Measurements from ENCODE around the gene SYNDIG1L. TPM values are rescaled to one million over a fixed set of nuclear protein-coding genes. Genes with fewer than 3 reads are reported as not detected.
A peak's percentile ranks its signal among the peaks of the same experiment; 100 is the strongest.

SYNDIG1L gene
- total and polyA plus RNA-seq, 9 of the 15 experiments (the other 6 are each of a cell fraction or from before 2014, with no cell fraction given), result not detected

GRCh38 chr14:74364271-74364880, 61.6 kb downstream of the SYNDIG1L start (continued):
- no peak for TF ChIP-seq CAMTA2 (CRISPR knock-in tag; conservative IDR thresholded peaks at IDR 0.05)

- FAIRE-seq (peak; percentile 92), DNase-seq (ENCODE audit: extremely low read depth in 1 of 4, low spot score in 3 of 4) (peak; percentile 67 to 74 (median 70)), ATAC-seq (peak; percentile 90)
- Histone ChIP-seq H3K4me1 (replicated peaks in 1 of 2; ENCODE audit: control insufficient read depth in 2 of 2, insufficient read depth in 2 of 2, low read length in 2 of 2) (peaks cover 0 to 3% of the 10 kb centered on the region in 2 experiments; a peak in 1 of 5 replicates), H3K9me1 (ENCODE audit: control insufficient read depth, insufficient read depth, low read length) (no peaks in the 10 kb centered on the region), H3K9ac (ENCODE audit: insufficient read depth in 1 of 2, low read depth in 2 of 2, low read length in 2 of 2) (no peak overlapping the region), H3K4me2 (ENCODE audit: insufficient read depth, low read length) (no peak overlapping the region), H3K36me3 (ENCODE audit: control insufficient read depth, insufficient read depth, low read length) (no peaks in the 10 kb centered on the region), H3K79me2 (ENCODE audit: control insufficient read depth, insufficient read depth, low read length) (no peaks in the 10 kb centered on the region), H4K20me1 (replicated peaks; ENCODE audit: control insufficient read depth, insufficient read depth, low read length) (0 out of 2 replicates have a peak, but pooled peaks cover 4% of the 10 kb centered on the region), H3K4me3 (no peak overlapping the region), H3K27ac (ENCODE audit: extremely low read depth, low read depth, low read length) (no peak overlapping the region), H3K27me3 (ENCODE audit: control insufficient read depth in 2 of 2, insufficient read depth in 2 of 2, low read length in 2 of 2) (peaks cover 9 to 27% of the 10 kb centered on the region in 2 experiments; a peak in 4 of 5 replicates), H2AFZ (ENCODE audit: low read depth, low read length) (no peak overlapping the region), H3K9me3 (replicated peaks; ENCODE audit: control insufficient read depth, insufficient read depth, low read depth, low read length) (no peaks in the 10 kb centered on the region)
- BruUV-seq (replicated peaks), result no TSS peak
- ChIA-PET CTCF (ENCODE audit: low intra/inter-chr PET ratio) (interaction anchor here (0.9 to 1.7 kb wide), 5 partner anchors 116 to 442 kb away, joined by 3 to 6 read pairs (median 3); partner anchors contain the start of gene NPC2), POLR2A (no interaction called here)
- in situ Hi-C loops (cut with MboI) (loop anchor here (10.0 kb wide), 1 partner anchor 112 kb away; no protein-coding TSS in a partner anchor), intact Hi-C loops (cut with micrococcal nuclease) (loop anchor here (1.0 to 5.0 kb wide), 2 partner anchors 117 to 130 kb away; partner anchors contain the start of genes ISCA2 and NPC2)
- WGBS (ENCODE audit: insufficient coverage, low coverage, missing lambda C conversion rate), result 30% methylated on average over 9 of the region's 12 CpGs
- TF ChIP-seq SMC3 (conservative IDR thresholded peaks at IDR 0.05; ENCODE audit: insufficient read depth, low read depth, low read length), result peak; percentile 53
- TF ChIP-seq CXXC5 (CRISPR knock-in tag; IDR thresholded peaks at IDR 0.05), result no peak
- TF ChIP-seq RB1 (IDR thresholded peaks at IDR 0.05; ENCODE audit: low read depth), result peak; percentile 24; the same call in 1 of the 2 replicates
- TF ChIP-seq ZNF324 (CRISPR knock-in tag; IDR thresholded peaks at IDR 0.05), result no peak
- TF ChIP-seq SRF (CRISPR knock-in tag; IDR thresholded peaks at IDR 0.05), result peak in 1 of 2 experiments; percentile 75; a peak in 1 of 4 replicates
- 0 out of 4 replicates have a peak, but pooled peaks of 1 of the 2 experiments have one; percentile 7 for TF ChIP-seq KDM1A (IDR thresholded peaks at IDR 0.05)
- TF ChIP-seq REST (IDR thresholded peaks at IDR 0.05; ENCODE audit: borderline replicate concordance), result peak; percentile 59; the same call in 1 of the 2 replicates
- no peak for TF ChIP-seq REST (CRISPR knock-in tag; IDR thresholded peaks at IDR 0.05; ENCODE audit: low read depth)
Measured at GRCh38 chr14:74362361-74362915, 63.6 kb downstream of the SYNDIG1L start.

All from K562 (cell line).